OCI-LY7 (cell line): ENCODE results near the gene SNRPB.

Experiments
- EZH2phosphoT487 ChIP-seq: fragments of 200-600 bp; sonication (generic); IDR thresholded peaks from 2 replicates; pipeline ENCODE4 v1.6.1; 2018; ENCODE audit warnings: low read depth, borderline replicate concordance, mild to moderate bottlenecking, mixed run types, antibody characterized with exemption, low read length, moderate library complexity, mixed read lengths
- TF ChIP-seq, protein P1 (sequence below): fragments of 200-600 bp; sonication (generic); conservative IDR thresholded peaks from 2 replicates; pipeline ENCODE4 v1.5.1; 2014; ENCODE audit warnings: mild to moderate bottlenecking, antibody characterized with exemption, low read length, moderate library complexity, mixed read lengths

DNA sequence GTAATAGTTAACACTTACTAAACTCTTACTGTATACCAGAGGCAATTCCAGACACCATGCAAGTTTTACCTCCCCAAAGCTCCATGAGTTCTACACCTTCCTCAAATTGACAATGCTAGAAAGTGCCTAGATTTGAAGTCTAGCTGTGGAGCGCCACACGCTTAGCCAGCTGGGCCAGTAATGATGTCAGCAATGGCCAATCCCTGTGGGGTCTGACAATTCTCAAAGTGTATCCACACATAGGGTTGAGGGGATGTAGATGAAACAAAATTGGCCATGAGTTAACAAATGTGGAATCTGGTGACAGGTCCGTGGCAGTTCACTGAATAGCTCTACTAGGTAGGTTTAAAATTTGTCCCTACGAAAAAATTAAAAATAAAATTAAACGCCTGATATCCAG is 36.9 kb upstream of the SNRPB start:
- TF ChIP-seq, protein P1, sequence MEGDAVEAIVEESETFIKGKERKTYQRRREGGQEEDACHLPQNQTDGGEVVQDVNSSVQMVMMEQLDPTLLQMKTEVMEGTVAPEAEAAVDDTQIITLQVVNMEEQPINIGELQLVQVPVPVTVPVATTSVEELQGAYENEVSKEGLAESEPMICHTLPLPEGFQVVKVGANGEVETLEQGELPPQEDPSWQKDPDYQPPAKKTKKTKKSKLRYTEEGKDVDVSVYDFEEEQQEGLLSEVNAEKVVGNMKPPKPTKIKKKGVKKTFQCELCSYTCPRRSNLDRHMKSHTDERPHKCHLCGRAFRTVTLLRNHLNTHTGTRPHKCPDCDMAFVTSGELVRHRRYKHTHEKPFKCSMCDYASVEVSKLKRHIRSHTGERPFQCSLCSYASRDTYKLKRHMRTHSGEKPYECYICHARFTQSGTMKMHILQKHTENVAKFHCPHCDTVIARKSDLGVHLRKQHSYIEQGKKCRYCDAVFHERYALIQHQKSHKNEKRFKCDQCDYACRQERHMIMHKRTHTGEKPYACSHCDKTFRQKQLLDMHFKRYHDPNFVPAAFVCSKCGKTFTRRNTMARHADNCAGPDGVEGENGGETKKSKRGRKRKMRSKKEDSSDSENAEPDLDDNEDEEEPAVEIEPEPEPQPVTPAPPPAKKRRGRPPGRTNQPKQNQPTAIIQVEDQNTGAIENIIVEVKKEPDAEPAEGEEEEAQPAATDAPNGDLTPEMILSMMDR = no peak
- no peak for TF ChIP-seq EZH2phosphoT487
